WTC11 (cell line): ENCODE data around the gene HFE.

Source experiments
- CTCF ChIP-seq: fragments of 200-600 bp; IDR thresholded peaks from 2 replicates; pipeline ENCODE4 v1.8.0; 2022; ENCODE audit warnings: antibody characterized with exemption
- TEAD4 ChIP-seq: sonication (generic); formaldehyde crosslinking; IDR thresholded peaks from 2 replicates; pipeline ENCODE4 v1.8.0; 2022; ENCODE audit warnings: mild to moderate bottlenecking, missing genetic modification reagents
- USF2 ChIP-seq: sonication (generic); formaldehyde crosslinking; IDR thresholded peaks from 2 replicates; pipeline ENCODE4 v1.8.1; 2023; ENCODE audit warnings: mild to moderate bottlenecking, missing genetic modification reagents, moderate library complexity

- no peak for TF ChIP-seq USF2 (CRISPR knock-in tag)
- no peak for TF ChIP-seq TEAD4 (CRISPR knock-in tag)
- TF ChIP-seq CTCF, result no peak
Observed at GRCh38 chr6:26131618-26132017, 44.4 kb downstream of the HFE start.
